Neural crest cell (in vitro differentiated cells): Measurements from ENCODE around the gene WDR75. TPM values are rescaled to one million over a fixed set of nuclear protein-coding genes. Genes with fewer than 3 reads are reported as not detected.
A peak's percentile ranks its signal among the peaks of the same experiment; 100 is the strongest.

ENCODE experiments used
- DNase-seq: peaks from one replicate; pipeline ENCODE4 v3.0.0; 2021; ENCODE audit warnings: low read depth, mixed read lengths, low spot score
- H3K27ac Mint-ChIP-seq: one replicate; pipeline ENCODE4 v1.8.0; 2021; ENCODE audit warnings: mild to moderate bottlenecking, mixed read lengths; ENCODE audit not compliant: unreplicated experiment
- H3K27me3 Mint-ChIP-seq: 2 replicates; pipeline ENCODE4 v1.8.0; 2021; ENCODE audit warnings: low read depth, mild to moderate bottlenecking, mixed read lengths
- H3K36me3 Mint-ChIP-seq: 2 replicates; pipeline ENCODE4 v1.8.0; 2021; ENCODE audit warnings: low read depth, mild to moderate bottlenecking, mixed read lengths
- H3K4me1 Mint-ChIP-seq: 2 replicates; pipeline ENCODE4 v1.8.0; 2021; ENCODE audit warnings: mixed read lengths
- H3K4me3 Mint-ChIP-seq: one replicate; pipeline ENCODE4 v1.8.0; 2021; ENCODE audit warnings: mild to moderate bottlenecking, mixed read lengths
- H3K9me3 Mint-ChIP-seq: 2 replicates; pipeline ENCODE4 v1.8.0; 2021; ENCODE audit warnings: mixed read lengths
- CTCF ChIP-seq: fragments of 200-600 bp; sonication (generic); conservative IDR thresholded peaks from 2 replicates; pipeline ENCODE4 v1.5.0; 2021; ENCODE audit warnings: antibody characterized with exemption, mild to moderate bottlenecking
- total RNA-seq: library from RNA; stranded (reverse); gene quantifications from 2 replicates; pipeline ENCODE4 v1.2.1, GENCODE V29; 2021

Gene WDR75
- total RNA-seq, 1 donor from 2014 or later: 54.7 TPM

GRCh38 chr2:189465076-189465475 is 23.8 kb downstream of the WDR75 start:
- DNase-seq: no peak
- Mint-ChIP-seq H3K4me1 (no peaks in the 10 kb centered on the region), H3K4me3 (no peak overlapping the region), H3K9me3 (no peaks in the 10 kb centered on the region), H3K27ac (no peak overlapping the region), H3K27me3 (no peaks in the 10 kb centered on the region), H3K36me3 (peaks cover 9% of the 10 kb centered on the region)
- TF ChIP-seq CTCF: no peak

- DNase-seq: no peak
- Mint-ChIP-seq H3K27me3 (no peaks in the 10 kb centered on the region), H3K4me1 (no peaks in the 10 kb centered on the region), H3K36me3 (peaks cover 9% of the 10 kb centered on the region), H3K27ac (no peak overlapping the region), H3K9me3 (no peaks in the 10 kb centered on the region), H3K4me3 (no peak overlapping the region)
- no peak for TF ChIP-seq CTCF
Observed at GRCh38 chr2:189465478-189465877, 24.2 kb downstream of the WDR75 start.

- H3K36me3 Mint-ChIP-seq: peaks cover 10% of the 10 kb centered on the region
- no peak overlapping the region for H3K4me3 Mint-ChIP-seq
- no peaks in the 10 kb centered on the region for H3K4me1 Mint-ChIP-seq
- no peak overlapping the region for H3K27ac Mint-ChIP-seq
- no peaks in the 10 kb centered on the region for H3K9me3 Mint-ChIP-seq
- H3K27me3 Mint-ChIP-seq: no peaks in the 10 kb centered on the region
- DNase-seq: no peak
- no peak for TF ChIP-seq CTCF
Observed at GRCh38 chr2:189466046-189466445, 24.8 kb downstream of the WDR75 start.

GRCh38 chr2:189466656-189467055 is 25.4 kb downstream of the WDR75 start:
- no peak for DNase-seq
- Mint-ChIP-seq H3K27ac (no peak overlapping the region), H3K36me3 (peaks cover 14% of the 10 kb centered on the region), H3K4me3 (no peak overlapping the region), H3K9me3 (no peaks in the 10 kb centered on the region), H3K27me3 (no peaks in the 10 kb centered on the region), H3K4me1 (no peaks in the 10 kb centered on the region)
- TF ChIP-seq CTCF: peak; percentile 71

GRCh38 chr2:189467160-189467559 is 25.9 kb downstream of the WDR75 start:
- TF ChIP-seq CTCF: no peak
- H3K4me3 Mint-ChIP-seq: no peak overlapping the region
- DNase-seq: no peak
- H3K27ac Mint-ChIP-seq: no peak overlapping the region
- peaks cover 14% of the 10 kb centered on the region for H3K36me3 Mint-ChIP-seq
- no peaks in the 10 kb centered on the region for H3K27me3 Mint-ChIP-seq
- H3K9me3 Mint-ChIP-seq: no peaks in the 10 kb centered on the region
- no peaks in the 10 kb centered on the region for H3K4me1 Mint-ChIP-seq

GRCh38 chr2:189467593-189467992 is 26.3 kb downstream of the WDR75 start:
- Mint-ChIP-seq H3K36me3 (peaks cover 14% of the 10 kb centered on the region), H3K4me3 (no peak overlapping the region)

More at GRCh38 chr2:189467593-189467992, 26.3 kb downstream of the WDR75 start:
- Mint-ChIP-seq H3K27ac (no peak overlapping the region), H3K27me3 (no peaks in the 10 kb centered on the region), H3K9me3 (no peaks in the 10 kb centered on the region), H3K4me1 (no peaks in the 10 kb centered on the region)
- no peak for TF ChIP-seq CTCF
- no peak for DNase-seq
